Fibroblast of pulmonary artery (primary cell): Measurements from ENCODE around the gene FBLN2.

ENCODE experiments used
- DNase-seq: peaks from one replicate; pipeline ENCODE4 v3.0.0-alpha.2; 2010; ENCODE audit warnings: low read depth
- H3K4me3 ChIP-seq: replicated peaks from 2 replicates; pipeline ENCODE4 v1.5.1; 2011; ENCODE audit warnings: low read depth, mild to moderate bottlenecking, control low read depth, low read length, moderate library complexity
- TF ChIP-seq, protein P1 (sequence below): IDR thresholded peaks from 2 replicates; pipeline ENCODE4 v1.5.1; 2011; ENCODE audit warnings: mild to moderate bottlenecking, control low read depth, low read length, inconsistent platforms; ENCODE audit errors: missing control alignments

The FBLN2 gene

DNA sequence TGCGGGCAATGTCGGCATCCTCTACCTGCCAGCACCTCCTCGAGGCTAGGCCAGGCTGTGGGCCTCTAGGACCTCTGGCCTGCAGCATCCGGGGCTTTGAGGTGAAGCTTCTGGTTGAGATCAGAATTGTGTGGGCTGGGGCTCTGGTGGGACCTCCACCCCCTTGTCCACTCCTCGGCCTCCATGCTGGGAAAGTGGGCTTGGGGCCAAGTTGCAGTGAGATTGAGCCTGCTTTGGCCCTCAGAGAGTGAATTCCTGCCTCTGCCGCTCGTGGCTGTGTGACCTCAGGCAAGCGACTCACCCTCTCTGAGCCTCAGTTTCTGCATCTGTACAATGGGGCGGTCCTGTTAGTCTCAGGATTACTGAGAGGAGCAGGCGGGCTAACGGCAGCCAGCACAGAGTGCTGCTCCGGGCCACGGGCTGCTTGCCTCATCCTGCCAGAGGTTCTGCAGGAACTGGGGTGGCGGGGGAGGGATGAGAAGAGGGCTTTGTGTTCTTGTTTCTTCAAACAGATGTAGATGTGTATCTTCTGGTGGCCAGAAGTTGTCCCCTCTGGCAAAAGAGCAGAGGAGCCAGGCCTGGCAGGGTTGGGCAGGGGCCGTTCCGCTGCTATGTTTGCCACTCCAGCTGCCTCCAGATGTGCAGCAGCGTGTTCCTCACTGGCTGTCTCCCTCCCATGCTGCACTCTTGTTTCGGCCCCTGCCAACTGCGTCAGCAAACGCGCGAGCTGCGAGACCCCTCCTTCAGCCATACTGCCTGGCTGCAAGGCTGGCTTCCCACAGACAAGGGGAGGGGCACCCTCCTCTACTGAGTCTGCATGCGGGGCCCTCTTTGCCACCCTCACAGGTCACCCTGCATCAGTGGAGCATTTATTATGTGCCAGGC, 33.7 kb downstream of the FBLN2 start:
- no peak for DNase-seq
- TF ChIP-seq, protein P1, sequence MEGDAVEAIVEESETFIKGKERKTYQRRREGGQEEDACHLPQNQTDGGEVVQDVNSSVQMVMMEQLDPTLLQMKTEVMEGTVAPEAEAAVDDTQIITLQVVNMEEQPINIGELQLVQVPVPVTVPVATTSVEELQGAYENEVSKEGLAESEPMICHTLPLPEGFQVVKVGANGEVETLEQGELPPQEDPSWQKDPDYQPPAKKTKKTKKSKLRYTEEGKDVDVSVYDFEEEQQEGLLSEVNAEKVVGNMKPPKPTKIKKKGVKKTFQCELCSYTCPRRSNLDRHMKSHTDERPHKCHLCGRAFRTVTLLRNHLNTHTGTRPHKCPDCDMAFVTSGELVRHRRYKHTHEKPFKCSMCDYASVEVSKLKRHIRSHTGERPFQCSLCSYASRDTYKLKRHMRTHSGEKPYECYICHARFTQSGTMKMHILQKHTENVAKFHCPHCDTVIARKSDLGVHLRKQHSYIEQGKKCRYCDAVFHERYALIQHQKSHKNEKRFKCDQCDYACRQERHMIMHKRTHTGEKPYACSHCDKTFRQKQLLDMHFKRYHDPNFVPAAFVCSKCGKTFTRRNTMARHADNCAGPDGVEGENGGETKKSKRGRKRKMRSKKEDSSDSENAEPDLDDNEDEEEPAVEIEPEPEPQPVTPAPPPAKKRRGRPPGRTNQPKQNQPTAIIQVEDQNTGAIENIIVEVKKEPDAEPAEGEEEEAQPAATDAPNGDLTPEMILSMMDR, result no peak
- no peak overlapping the region for H3K4me3 ChIP-seq

- no peak overlapping the region for H3K4me3 ChIP-seq
- DNase-seq, result no peak
- TF ChIP-seq, protein P1, result no peak
Observed at GRCh38 chr3:13583251-13584180, 34.6 kb downstream of the FBLN2 start.

- H3K4me3 ChIP-seq, result no peak overlapping the region
- TF ChIP-seq, protein P1, result no peak
- DNase-seq, result no peak
Observed at GRCh38 chr3:13584427-13584891, 35.5 kb downstream of the FBLN2 start.

GRCh38 chr3:13584901-13585300, 36.0 kb downstream of the FBLN2 start:
- no peak for DNase-seq
- H3K4me3 ChIP-seq, result no peak overlapping the region
- TF ChIP-seq, protein P1, result no peak

DNA sequence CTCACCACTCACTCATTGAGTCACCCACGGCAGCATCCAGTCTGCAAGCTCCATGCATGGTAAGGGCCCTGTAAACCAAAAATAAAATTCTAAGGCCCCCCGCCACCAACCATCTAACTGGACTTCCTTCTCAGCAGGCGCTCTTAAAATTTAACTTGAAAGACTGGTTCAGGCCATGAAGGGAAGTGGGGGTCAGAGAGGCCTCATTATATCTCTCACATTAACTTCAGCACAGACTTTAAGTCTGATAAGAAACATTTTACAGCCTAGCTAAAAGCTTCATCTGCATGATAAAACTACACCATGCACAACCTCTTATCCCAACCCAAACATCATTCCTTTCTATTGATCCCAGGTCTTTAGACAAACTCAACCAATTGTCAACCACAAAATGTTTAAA, 38.5 kb downstream of the FBLN2 start:
- TF ChIP-seq, protein P1, result no peak
- DNase-seq, result no peak
- H3K4me3 ChIP-seq, result no peak overlapping the region

DNA sequence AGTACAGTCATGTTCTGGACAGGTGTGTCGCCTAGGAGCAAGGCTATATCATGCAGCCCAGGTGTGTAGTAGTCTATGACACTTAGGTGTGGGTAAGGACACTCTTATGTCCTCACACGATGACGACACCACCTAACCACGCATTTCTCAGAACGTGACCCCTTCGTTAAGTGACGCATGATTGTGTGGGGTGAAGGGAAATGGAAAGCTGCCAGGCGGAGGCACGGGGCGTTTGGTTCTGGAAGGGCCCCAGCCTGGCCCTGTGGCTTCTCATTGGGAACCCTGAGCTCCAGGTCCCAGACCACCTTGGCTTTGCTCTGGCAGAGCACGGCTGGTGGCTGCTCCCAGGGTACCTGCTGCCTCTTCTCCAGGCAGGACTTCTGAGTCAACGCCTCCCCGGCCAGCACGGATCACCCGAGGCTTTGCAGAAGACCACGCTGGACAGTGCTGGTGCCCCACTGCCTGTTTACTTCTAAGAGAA, 39.3 kb downstream of the FBLN2 start:
- DNase-seq, result no peak
- TF ChIP-seq, protein P1, result no peak
- no peak overlapping the region for H3K4me3 ChIP-seq
